ENCODE results near the gene ANXA11. TPM values are rescaled to one million over a fixed set of nuclear protein-coding genes. Genes with fewer than 3 reads are reported as not detected.
"Not testable (repeated sequence)": the region's sequence is repeated elsewhere in the genome, so short reads cannot be mapped to it uniquely, and the experiment has no call there.

The ANXA11 gene
- 100 to 1,000 TPM; 249 to 277 TPM for total RNA-seq

- CTCF ChIA-PET = interaction anchor here (0.9 to 1.0 kb wide), 3 partner anchors 18 to 62 kb away, joined by 3 to 7 read pairs (median 4); no protein-coding TSS in a partner anchor
- DNase-seq (peak; percentile 88), ATAC-seq (peak; percentile 87)
- Mint-ChIP-seq H3K4me3 (peak within 1 kb of the TSS; percentile 95), H3K27me3 (ENCODE audit: low read depth) (no peaks in the 10 kb centered on the region), H3K4me1 (ENCODE audit: low read depth) (peaks cover 50% of the 10 kb centered on the region), H3K9me3 (ENCODE audit: insufficient read depth) (no peaks in the 10 kb centered on the region), H3K36me3 (ENCODE audit: low read depth) (peaks cover 25% of the 10 kb centered on the region), H3K27ac (peak within 1 kb of the TSS; percentile 91)
- POLR2A ChIA-PET = interaction anchor here (1.0 to 5.7 kb wide), 3 partner anchors 12 to 19 kb away, joined by 3 to 80 read pairs (median 7); no protein-coding TSS in a partner anchor
Observed at GRCh38 chr10:80205477-80206276, at the start of gene ANXA11. TSS of gene ANXA11 (minus strand) at chr10:80205537. CDS start at chr10:80172861, 32,676 bp downstream.

- ATAC-seq; H3K9me3 Mint-ChIP-seq (ENCODE audit: insufficient read depth); CTCF ChIA-PET; DNase-seq; H3K27ac Mint-ChIP-seq; H3K36me3 Mint-ChIP-seq (ENCODE audit: low read depth); H3K4me3 Mint-ChIP-seq; POLR2A ChIA-PET; H3K27me3 Mint-ChIP-seq (ENCODE audit: low read depth): not testable (repeated sequence)
- peaks cover 21% of the 10 kb centered on the region for H3K4me1 Mint-ChIP-seq (ENCODE audit: low read depth)
Observed at GRCh38 chr10:80254726-80255125, 49.4 kb upstream of the ANXA11 start.

GRCh38 chr10:80253963-80254271 lies 48.6 kb upstream of the ANXA11 start:
- DNase-seq; H3K9me3 Mint-ChIP-seq (ENCODE audit: insufficient read depth); H3K4me3 Mint-ChIP-seq; H3K27me3 Mint-ChIP-seq (ENCODE audit: low read depth); POLR2A ChIA-PET; H3K36me3 Mint-ChIP-seq (ENCODE audit: low read depth): not testable (repeated sequence)
- peak; percentile 18 for ATAC-seq
- H3K4me1 Mint-ChIP-seq (ENCODE audit: low read depth) = peaks cover 21% of the 10 kb centered on the region
- peak overlapping the region; percentile 90 for H3K27ac Mint-ChIP-seq
- CTCF ChIA-PET = interaction anchor here (3.0 kb wide), 1 partner anchor 110 kb away, joined by 17 read pairs; no protein-coding TSS in a partner anchor

DNA sequence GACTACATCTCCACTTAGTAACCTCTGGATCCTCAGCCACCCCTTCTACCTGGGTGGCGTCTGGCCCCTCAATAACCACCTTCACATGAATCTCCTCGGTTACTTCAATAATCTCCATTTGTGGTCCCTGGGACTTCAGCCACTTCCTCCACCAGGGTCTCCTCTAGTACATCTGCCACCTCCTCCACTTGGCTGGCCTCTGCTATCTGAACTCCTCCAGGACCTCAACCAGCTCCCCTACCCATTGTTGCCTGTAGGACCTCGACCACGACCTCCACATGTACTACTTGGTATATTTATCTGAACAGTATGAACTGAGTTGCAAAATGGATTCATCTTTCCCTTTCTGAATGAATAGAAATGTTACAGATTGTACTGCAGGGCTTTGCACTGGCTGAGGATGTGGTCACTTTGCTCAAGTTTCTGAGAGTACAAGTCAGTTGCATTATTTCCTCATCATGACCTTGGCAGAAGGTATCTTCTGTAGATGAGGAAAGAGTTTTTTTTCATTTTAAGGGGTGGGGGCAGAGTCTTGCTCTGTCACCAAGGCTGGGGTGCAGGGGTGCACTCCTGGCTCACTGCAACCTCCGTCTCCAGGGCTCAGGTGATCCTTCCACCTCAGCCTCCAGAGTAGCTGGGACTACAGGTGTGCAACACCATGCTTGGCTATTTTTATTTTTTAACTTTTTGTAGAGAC lies 48.1 kb upstream of the ANXA11 start:
- Mint-ChIP-seq H3K36me3 (ENCODE audit: low read depth) (no peaks in the 10 kb centered on the region), H3K27me3 (ENCODE audit: low read depth) (peaks cover 9% of the 10 kb centered on the region), H3K9me3 (ENCODE audit: insufficient read depth) (no peaks in the 10 kb centered on the region), H3K4me1 (ENCODE audit: low read depth) (peaks cover 21% of the 10 kb centered on the region), H3K27ac (peak overlapping the region; percentile 90), H3K4me3 (no peak overlapping the region)
- POLR2A ChIA-PET = interaction anchor here (0.7 kb wide), 1 partner anchor 109 kb away, joined by 4 read pairs; no protein-coding TSS in a partner anchor
- DNase-seq (peak; percentile 54), ATAC-seq (peak; percentile 62)
- CTCF ChIA-PET = interaction anchor here (1.0 to 3.0 kb wide), 5 partner anchors 7 to 195 kb away, joined by 3 to 17 read pairs (median 3); no protein-coding TSS in a partner anchor

DNA sequence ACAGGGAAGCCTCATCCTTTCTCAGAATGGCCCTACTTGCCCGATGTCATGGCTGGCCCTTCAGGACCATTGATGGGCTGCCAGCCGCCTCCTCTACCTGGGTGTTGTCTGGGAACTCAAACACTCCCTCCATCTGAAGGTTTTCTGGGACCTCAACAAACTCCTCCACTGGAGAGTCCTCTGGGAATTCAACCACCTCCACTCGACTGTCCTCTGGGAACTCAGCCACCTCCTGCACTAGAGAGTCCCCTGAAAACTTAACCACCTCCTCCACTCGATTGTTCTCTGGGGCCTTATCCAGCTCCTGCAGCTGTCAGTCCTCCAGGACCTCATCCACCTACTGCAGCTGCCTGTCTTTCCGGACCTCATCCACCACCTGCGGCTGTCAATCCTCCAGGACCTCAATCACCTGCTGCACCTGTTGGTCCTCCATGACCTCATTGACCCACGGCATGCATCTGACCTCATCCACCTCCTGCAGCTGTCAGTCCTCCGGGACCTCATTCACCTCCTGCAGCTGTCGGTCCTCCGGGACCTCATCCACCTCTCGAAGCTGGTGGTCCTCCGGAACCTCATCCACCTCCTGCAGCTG lies 47.1 kb upstream of the ANXA11 start:
- POLR2A ChIA-PET = no interaction called here
- DNase-seq (no peak), ATAC-seq (no peak)
- Mint-ChIP-seq H3K4me3 (no peak overlapping the region), H3K9me3 (ENCODE audit: insufficient read depth) (no peaks in the 10 kb centered on the region), H3K4me1 (ENCODE audit: low read depth) (peaks cover 21% of the 10 kb centered on the region), H3K27me3 (ENCODE audit: low read depth) (peaks cover 6% of the 10 kb centered on the region), H3K27ac (no peak overlapping the region), H3K36me3 (ENCODE audit: low read depth) (no peaks in the 10 kb centered on the region)
- CTCF ChIA-PET = interaction anchor here (0.7 to 3.0 kb wide), 6 partner anchors 9 to 194 kb away, joined by 3 to 17 read pairs (median 3); no protein-coding TSS in a partner anchor

DNA sequence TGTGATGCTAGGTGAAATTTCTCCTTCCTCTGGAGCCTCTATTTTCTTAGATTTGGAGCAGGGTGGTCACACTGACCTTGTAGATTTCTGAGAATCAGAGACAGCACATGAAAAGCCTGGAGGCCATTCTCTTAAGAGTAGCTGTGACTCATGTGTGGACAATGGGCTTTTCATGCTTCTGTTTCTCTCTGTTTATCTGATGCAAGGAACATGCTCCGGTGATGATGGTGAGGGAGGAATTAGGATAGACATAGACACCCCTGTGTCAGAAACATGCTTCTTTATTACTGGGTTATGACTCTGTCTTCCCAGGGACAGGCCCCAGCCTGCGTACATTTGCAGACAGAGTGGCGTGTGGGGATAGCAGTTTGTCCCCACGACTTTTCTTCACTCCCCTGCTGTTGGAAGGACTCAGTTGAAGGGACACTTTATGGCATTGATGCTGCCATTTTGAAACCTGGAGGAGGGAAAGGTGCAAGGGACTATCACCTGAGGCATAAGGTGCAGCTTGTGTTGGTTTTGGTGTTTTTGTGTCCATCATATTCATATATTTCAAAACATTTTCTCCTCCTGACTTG lies 46.5 kb upstream of the ANXA11 start:
- H3K9me3 Mint-ChIP-seq (ENCODE audit: insufficient read depth); POLR2A ChIA-PET; H3K36me3 Mint-ChIP-seq (ENCODE audit: low read depth); H3K27me3 Mint-ChIP-seq (ENCODE audit: low read depth); H3K27ac Mint-ChIP-seq; H3K4me3 Mint-ChIP-seq; ATAC-seq; DNase-seq: not testable (repeated sequence)
- CTCF ChIA-PET = interaction anchor here (3.0 kb wide), 1 partner anchor 108 kb away, joined by 17 read pairs; no protein-coding TSS in a partner anchor
- peaks cover 21% of the 10 kb centered on the region for H3K4me1 Mint-ChIP-seq (ENCODE audit: low read depth)

DNA sequence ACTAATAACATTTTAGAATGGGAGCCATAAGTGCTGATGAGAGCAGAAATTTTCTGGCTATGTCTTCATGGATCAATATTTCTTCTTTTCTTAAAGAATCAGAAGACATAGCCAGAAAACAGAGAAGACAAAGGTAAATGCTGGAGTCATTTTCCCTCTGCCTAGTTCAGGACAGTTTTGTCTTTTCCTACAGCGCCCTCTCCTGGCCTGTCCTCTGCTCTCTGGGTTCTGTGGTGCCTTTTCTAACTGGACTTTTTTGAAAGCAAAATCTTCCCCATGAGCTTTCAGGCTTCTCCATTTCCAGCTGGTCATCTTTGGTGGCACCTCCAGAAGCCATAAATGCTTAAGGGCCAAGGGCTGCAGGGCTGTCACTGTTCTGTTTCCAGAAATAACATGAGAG lies 45.1 kb upstream of the ANXA11 start:
- H3K27me3 Mint-ChIP-seq (ENCODE audit: low read depth); H3K27ac Mint-ChIP-seq; H3K4me3 Mint-ChIP-seq; H3K9me3 Mint-ChIP-seq (ENCODE audit: insufficient read depth); H3K36me3 Mint-ChIP-seq (ENCODE audit: low read depth); ATAC-seq; DNase-seq; POLR2A ChIA-PET; CTCF ChIA-PET: not testable (repeated sequence)
- peaks cover 21% of the 10 kb centered on the region for H3K4me1 Mint-ChIP-seq (ENCODE audit: low read depth)

GRCh38 chr10:80249906-80250305 lies 44.6 kb upstream of the ANXA11 start:
- DNase-seq; H3K36me3 Mint-ChIP-seq (ENCODE audit: low read depth); H3K27ac Mint-ChIP-seq; POLR2A ChIA-PET; ATAC-seq; H3K4me3 Mint-ChIP-seq; H3K27me3 Mint-ChIP-seq (ENCODE audit: low read depth); CTCF ChIA-PET; H3K9me3 Mint-ChIP-seq (ENCODE audit: insufficient read depth): not testable (repeated sequence)
- peaks cover 21% of the 10 kb centered on the region for H3K4me1 Mint-ChIP-seq (ENCODE audit: low read depth)

DNA sequence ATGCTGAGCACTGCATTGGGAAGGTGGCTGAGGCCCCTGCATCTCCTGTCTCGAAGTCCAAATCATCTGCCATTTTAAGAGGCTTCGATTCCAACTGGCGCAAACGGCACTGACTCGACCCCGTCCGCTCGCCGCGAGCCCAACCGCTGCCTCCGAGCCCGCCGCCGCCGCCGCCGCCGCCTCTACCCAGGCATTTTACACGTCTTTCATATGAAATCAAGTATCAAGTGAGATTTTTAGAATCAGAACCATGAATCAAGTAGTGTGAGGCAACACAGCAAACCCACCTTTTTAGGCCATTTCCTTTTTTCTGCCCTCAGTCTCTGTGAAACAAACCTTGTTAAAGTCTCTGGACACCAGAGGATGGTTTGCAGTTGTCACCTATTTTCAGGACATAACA lies 42.3 kb upstream of the ANXA11 start:
- H3K9me3 Mint-ChIP-seq (ENCODE audit: insufficient read depth); H3K4me1 Mint-ChIP-seq (ENCODE audit: low read depth); CTCF ChIA-PET; ATAC-seq; H3K4me3 Mint-ChIP-seq; H3K36me3 Mint-ChIP-seq (ENCODE audit: low read depth); DNase-seq; H3K27ac Mint-ChIP-seq; POLR2A ChIA-PET; H3K27me3 Mint-ChIP-seq (ENCODE audit: low read depth): not testable (repeated sequence)

DNA sequence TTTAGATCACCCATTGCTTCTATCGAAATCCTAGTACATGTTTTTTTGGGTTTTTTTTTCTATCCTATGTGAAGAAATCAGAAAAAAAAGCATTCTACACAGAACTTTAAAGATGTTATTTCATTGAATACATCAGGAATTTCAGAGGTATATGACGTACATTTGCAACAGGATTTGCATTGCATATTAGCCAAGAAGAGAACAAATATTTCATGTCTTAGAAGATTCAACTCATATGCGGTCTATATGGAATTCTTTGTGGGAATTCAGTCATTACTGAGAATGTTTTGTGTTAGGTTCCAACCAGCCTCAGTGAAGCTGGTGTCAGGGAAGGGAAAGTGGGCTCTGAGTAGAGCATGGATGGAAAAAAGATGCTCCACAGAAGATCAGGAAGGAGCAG lies 39.0 kb upstream of the ANXA11 start:
- H3K4me1 Mint-ChIP-seq (ENCODE audit: low read depth); H3K27ac Mint-ChIP-seq; DNase-seq; H3K9me3 Mint-ChIP-seq (ENCODE audit: insufficient read depth); H3K36me3 Mint-ChIP-seq (ENCODE audit: low read depth); POLR2A ChIA-PET; CTCF ChIA-PET; H3K27me3 Mint-ChIP-seq (ENCODE audit: low read depth); H3K4me3 Mint-ChIP-seq; ATAC-seq: not testable (repeated sequence)

- H3K36me3 Mint-ChIP-seq (ENCODE audit: low read depth); H3K27ac Mint-ChIP-seq: not testable (repeated sequence)
Observed at GRCh38 chr10:80242341-80242740, 37.0 kb upstream of the ANXA11 start.

More at GRCh38 chr10:80242341-80242740, 37.0 kb upstream of the ANXA11 start:
- H3K27me3 Mint-ChIP-seq (ENCODE audit: low read depth); DNase-seq; H3K4me1 Mint-ChIP-seq (ENCODE audit: low read depth); ATAC-seq; POLR2A ChIA-PET; H3K9me3 Mint-ChIP-seq (ENCODE audit: insufficient read depth); H3K4me3 Mint-ChIP-seq; CTCF ChIA-PET: not testable (repeated sequence)

Data from activated CD8-positive, alpha-beta T cell treated with anti-CD3 and anti-CD28 coated beads, Interleukin-2, amount 10 ng/mL, durations not matched to agents 7 days and 5 days (primary cell).